GM19467 (cell line): ENCODE measurements around the gene TNP1.

ENCODE experiments used
- ATAC-seq: cut with Tn5 transposase; IDR thresholded peaks from one replicate; pipeline ENCODE4 v1.9.1; 2021; ENCODE audit warnings: mild to moderate bottlenecking, moderate library complexity; ENCODE audit not compliant: unreplicated experiment

The TNP1 gene

GRCh38 chr2:216875862-216876261 lies 16.0 kb upstream of the TNP1 start:
- no peak for ATAC-seq

GRCh38 chr2:216873573-216873972 lies 13.7 kb upstream of the TNP1 start:
- ATAC-seq, result no peak

- no peak for ATAC-seq
These were observed 12.8 kb upstream of the TNP1 start for GRCh38 chr2:216872624-216873023.

- ATAC-seq, result no peak
These were observed 12.2 kb upstream of the TNP1 start for GRCh38 chr2:216872040-216872439.

GRCh38 chr2:216871333-216871934 lies 11.6 kb upstream of the TNP1 start:
- no peak for ATAC-seq

GRCh38 chr2:216870508-216871332 lies 10.9 kb upstream of the TNP1 start:
- ATAC-seq, result no peak

- ATAC-seq, result no peak
These were observed 6.7 kb upstream of the TNP1 start for GRCh38 chr2:216866515-216867095.

GRCh38 chr2:216865658-216866057 lies 5.8 kb upstream of the TNP1 start:
- ATAC-seq, result no peak

GRCh38 chr2:216863946-216864345 lies 4.1 kb upstream of the TNP1 start:
- ATAC-seq, result no peak

- no peak for ATAC-seq
These were observed 2.9 kb upstream of the TNP1 start for GRCh38 chr2:216862628-216863398.

- no peak for ATAC-seq
These were observed 718 bp upstream of the TNP1 start for GRCh38 chr2:216860426-216861137.

- no peak for ATAC-seq
These were observed 1.6 kb downstream of the TNP1 start for GRCh38 chr2:216858312-216858711.

- ATAC-seq, result no peak
These were observed 2.7 kb downstream of the TNP1 start for GRCh38 chr2:216857131-216857550.

- ATAC-seq, result no peak
These were observed 3.3 kb downstream of the TNP1 start for GRCh38 chr2:216856406-216857065.

- no peak for ATAC-seq
These were observed 4.3 kb downstream of the TNP1 start for GRCh38 chr2:216855605-216856004.

GRCh38 chr2:216855079-216855478 lies 4.8 kb downstream of the TNP1 start:
- no peak for ATAC-seq

GRCh38 chr2:216851486-216852090 lies 8.3 kb downstream of the TNP1 start:
- ATAC-seq, result no peak

GRCh38 chr2:216850665-216851322 lies 9.1 kb downstream of the TNP1 start:
- ATAC-seq, result no peak

- no peak for ATAC-seq
These were observed 9.9 kb downstream of the TNP1 start for GRCh38 chr2:216849987-216850386.
